Amygdala (tissue), 56 donors: Measurements from ENCODE around the gene CD207.
"Not testable (repeated sequence)": the region's sequence is repeated elsewhere in the genome, so short reads cannot be mapped to it uniquely, and the experiment has no call there.

Experiments
- DNase-seq, 56 donors: peaks; one replicate each; lab custom pipeline; 2025; lab: John Stamatoyannopoulos, UW

CD207 gene

GRCh38 chr2:70830366-70830765 lies 5.2 kb downstream of the CD207 start:
- DNase-seq, result no peak

- DNase-seq, result no peak
These were observed 5.7 kb downstream of the CD207 start for GRCh38 chr2:70829916-70830315.

- DNase-seq, result no peak
These were observed 6.4 kb downstream of the CD207 start for GRCh38 chr2:70828914-70829824.

- DNase-seq, result no peak
These were observed 7.5 kb downstream of the CD207 start for GRCh38 chr2:70828115-70828514.

GRCh38 chr2:70827388-70827787 lies 8.2 kb downstream of the CD207 start:
- DNase-seq, result no peak

GRCh38 chr2:70826696-70827350 lies 8.8 kb downstream of the CD207 start:
- no peak for DNase-seq

- no peak for DNase-seq
These were observed 12.4 kb downstream of the CD207 start for GRCh38 chr2:70823249-70823648.

- DNase-seq, result no peak
These were observed 12.8 kb downstream of the CD207 start for GRCh38 chr2:70822843-70823242.

GRCh38 chr2:70820499-70820898 lies 15.1 kb downstream of the CD207 start, which contains the start of gene CLEC4F:
Gene CLEC4F, minus strand, starts transcription at chr2:70820599. Its CDS starts 76 bp downstream, at chr2:70820523.
- no peak for DNase-seq

- DNase-seq, result no peak
These were observed 18.2 kb downstream of the CD207 start for GRCh38 chr2:70817284-70817954.

- DNase-seq, result no peak
These were observed 18.9 kb downstream of the CD207 start for GRCh38 chr2:70816726-70817125.

GRCh38 chr2:70808983-70809958 lies 26.3 kb downstream of the CD207 start:
- DNase-seq, result no peak

GRCh38 chr2:70807828-70808118 lies 27.8 kb downstream of the CD207 start:
- no peak for DNase-seq

GRCh38 chr2:70807102-70807827 lies 28.4 kb downstream of the CD207 start:
- no peak for DNase-seq

- DNase-seq, result no peak
These were observed 29.0 kb downstream of the CD207 start for GRCh38 chr2:70806620-70807019.

GRCh38 chr2:70806013-70806412 lies 29.6 kb downstream of the CD207 start:
- no peak for DNase-seq

GRCh38 chr2:70801607-70802263 lies 33.9 kb downstream of the CD207 start:
- no peak for DNase-seq

- DNase-seq, result no peak
These were observed 35.9 kb downstream of the CD207 start for GRCh38 chr2:70799706-70800105.

GRCh38 chr2:70797996-70798395 lies 37.6 kb downstream of the CD207 start:
- not testable (repeated sequence) for DNase-seq
